Left hindlimb (tissue), 1 donor: Measurements from ENCODE around the gene RXRG.
"Not testable (repeated sequence)": the region's sequence is repeated elsewhere in the genome, so short reads cannot be mapped to it uniquely, and the experiment has no call there.

Source experiments
- DNase-seq: peaks from one replicate; pipeline ENCODE4 v3.0.0-alpha.2; 2018

The RXRG gene

GRCh38 chr1:165444897-165445370, at the start of gene RXRG:
TSS of gene RXRG (minus strand) at chr1:165445126. CDS start at chr1:165444893, 233 bp downstream.
- peak; percentile 67 for DNase-seq

GRCh38 chr1:165492845-165493373, 48.0 kb upstream of the RXRG start:
- no peak for DNase-seq

- no peak for DNase-seq
These were observed 45.2 kb upstream of the RXRG start for GRCh38 chr1:165490175-165490574.

DNA sequence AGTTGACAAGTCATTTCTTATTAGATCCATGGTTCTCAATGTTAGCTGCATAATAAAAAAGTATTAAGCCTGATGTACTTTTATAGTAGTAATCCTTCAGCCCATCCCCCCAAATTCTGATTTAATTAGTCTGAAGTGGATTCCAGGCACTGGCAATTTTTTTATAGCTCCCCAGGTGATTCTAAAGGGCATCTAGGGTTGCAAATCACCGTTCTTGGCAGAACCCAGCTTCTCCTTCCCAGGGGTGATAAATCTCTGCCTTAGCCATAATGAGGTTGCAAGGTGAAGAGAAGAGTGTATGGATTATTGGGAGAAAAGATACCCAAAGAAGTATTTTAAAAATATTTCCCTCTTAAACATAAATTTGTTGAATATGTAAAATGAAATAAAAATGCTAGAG, 43.0 kb upstream of the RXRG start:
- DNase-seq: no peak

DNA sequence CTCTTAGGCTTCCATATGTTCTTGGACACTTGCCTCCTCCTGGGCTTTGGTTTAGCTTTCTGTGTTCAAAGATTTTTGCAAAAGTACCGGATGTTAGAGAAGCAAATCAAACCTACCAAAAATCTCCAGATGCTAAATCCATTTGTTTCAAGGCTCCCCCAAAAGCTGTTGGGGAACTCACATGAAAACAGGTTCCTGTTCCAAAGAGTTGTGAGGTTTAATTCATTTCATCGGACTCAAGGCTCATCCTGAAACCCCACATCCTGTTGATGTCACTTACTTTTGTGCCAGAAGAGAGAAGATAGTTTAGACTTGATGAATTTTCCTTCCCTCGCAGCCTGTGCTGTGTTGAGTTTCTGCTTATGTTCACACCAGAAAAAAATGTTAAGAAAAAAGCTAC, 41.7 kb upstream of the RXRG start:
- DNase-seq: no peak

GRCh38 chr1:165485716-165486115, 40.8 kb upstream of the RXRG start:
- DNase-seq: no peak

- DNase-seq: no peak
These were observed 39.6 kb upstream of the RXRG start for GRCh38 chr1:165484532-165484931.

- DNase-seq: no peak
These were observed 38.5 kb upstream of the RXRG start for GRCh38 chr1:165483412-165483811.

DNA sequence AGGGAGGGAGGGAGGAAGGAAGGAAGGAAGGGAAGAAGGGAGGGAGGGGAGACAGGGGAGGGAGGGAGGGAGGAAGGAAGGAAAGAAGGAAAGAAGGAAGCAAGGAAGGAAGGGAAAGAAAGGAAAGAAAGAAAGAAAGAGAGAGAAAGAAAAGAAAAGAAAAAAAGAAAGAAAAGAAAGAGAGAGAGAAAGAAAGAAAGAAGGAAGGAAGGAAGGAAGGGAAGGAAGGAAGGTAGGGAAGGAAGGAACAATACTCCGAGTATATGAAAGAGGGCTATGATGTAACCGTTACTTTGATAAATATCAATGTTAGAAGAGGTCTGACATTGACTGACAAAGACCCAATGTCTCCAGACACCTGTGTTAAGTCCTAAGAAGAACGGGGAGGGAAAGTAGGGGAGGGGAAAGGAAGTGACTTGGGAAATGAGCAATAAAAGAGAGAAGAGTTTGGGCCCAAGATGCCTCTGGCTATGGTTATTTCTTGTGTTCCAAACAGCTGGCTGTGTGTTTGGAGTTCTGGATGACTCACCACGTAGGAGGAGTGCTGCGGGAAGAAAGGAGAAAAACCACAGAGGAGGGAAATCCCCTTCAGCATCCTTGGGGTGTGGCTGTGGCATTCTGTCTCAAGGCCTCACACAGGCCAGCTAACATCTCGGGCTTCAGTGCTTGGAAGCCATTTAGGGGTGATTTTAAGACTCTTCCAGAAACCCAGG, 37.0 kb upstream of the RXRG start:
- DNase-seq: peak; percentile 51

GRCh38 chr1:165476776-165477175, 31.9 kb upstream of the RXRG start:
- DNase-seq: no peak

GRCh38 chr1:165474196-165474595, 29.3 kb upstream of the RXRG start:
- no peak for DNase-seq

- no peak for DNase-seq
These were observed 28.2 kb upstream of the RXRG start for GRCh38 chr1:165473081-165473480.

- no peak for DNase-seq
These were observed 23.9 kb upstream of the RXRG start for GRCh38 chr1:165468726-165469249.

- DNase-seq: no peak
These were observed 23.3 kb upstream of the RXRG start for GRCh38 chr1:165468253-165468652.

GRCh38 chr1:165467706-165468105, 22.8 kb upstream of the RXRG start:
- no peak for DNase-seq

- no peak for DNase-seq
These were observed 19.1 kb upstream of the RXRG start for GRCh38 chr1:165463978-165464377.

DNA sequence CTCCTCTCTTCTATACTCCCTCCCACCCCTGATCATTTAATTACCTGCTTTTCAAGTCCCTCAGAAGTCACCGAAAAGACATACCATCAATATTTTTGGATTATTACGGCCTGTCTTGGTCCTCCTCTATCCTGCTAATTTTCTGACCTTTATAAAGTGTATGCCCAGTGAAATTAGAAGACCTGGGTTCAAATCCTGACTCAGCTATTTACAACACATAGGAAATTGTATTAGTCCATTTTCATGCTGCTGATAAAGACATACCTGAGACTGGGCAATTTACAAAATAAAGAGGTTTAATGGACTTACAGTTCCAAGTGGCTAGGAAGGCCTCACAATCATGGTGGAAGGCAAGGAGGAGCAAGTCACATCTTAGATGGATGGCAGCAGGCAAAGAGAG, 14.8 kb upstream of the RXRG start:
- DNase-seq: not testable (repeated sequence)

DNA sequence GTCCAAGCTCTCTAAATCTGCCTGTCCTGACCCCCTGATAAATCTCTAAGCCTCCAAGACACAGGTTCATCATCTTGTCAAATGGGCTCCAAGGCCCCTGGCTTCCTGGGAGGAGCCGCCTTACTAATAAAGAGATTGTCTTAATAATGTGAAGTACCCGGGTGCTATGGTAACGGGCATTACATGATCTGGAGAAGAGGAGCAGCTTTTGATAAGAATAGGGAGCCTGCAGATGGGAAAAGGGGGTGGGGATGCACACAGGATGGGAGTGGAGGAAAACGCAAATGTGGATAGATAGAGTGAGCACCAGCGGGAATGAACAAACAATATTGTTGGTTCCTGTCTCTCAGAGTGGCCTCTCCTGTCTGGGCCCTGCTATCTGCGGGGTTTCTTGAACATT, 11.9 kb upstream of the RXRG start:
- no peak for DNase-seq

- no peak for DNase-seq
These were observed 11.2 kb upstream of the RXRG start for GRCh38 chr1:165456114-165456513.

DNA sequence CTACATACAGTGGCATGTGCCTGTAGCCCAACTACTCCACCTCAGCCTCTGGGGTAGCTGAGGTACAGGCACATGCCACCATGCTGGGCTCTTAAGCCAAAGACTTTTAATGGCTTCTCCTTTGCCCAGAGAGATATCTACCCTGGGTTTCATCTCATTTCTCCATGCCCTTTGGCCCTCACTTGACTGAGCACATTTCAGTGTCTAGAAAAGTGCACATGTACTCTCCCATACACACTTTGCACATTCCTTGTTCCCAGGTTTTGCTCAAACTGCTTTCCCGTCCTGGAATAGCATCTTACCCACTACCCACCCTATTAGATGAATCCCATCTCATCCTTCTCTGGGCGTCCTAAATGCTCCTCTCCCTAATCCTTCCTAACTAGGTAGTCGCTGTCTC, 10.2 kb upstream of the RXRG start:
- DNase-seq: no peak

- DNase-seq: no peak
These were observed 9.2 kb upstream of the RXRG start for GRCh38 chr1:165454091-165454610.

- DNase-seq: peak; percentile 47
These were observed 7.6 kb upstream of the RXRG start for GRCh38 chr1:165452336-165453130.

DNA sequence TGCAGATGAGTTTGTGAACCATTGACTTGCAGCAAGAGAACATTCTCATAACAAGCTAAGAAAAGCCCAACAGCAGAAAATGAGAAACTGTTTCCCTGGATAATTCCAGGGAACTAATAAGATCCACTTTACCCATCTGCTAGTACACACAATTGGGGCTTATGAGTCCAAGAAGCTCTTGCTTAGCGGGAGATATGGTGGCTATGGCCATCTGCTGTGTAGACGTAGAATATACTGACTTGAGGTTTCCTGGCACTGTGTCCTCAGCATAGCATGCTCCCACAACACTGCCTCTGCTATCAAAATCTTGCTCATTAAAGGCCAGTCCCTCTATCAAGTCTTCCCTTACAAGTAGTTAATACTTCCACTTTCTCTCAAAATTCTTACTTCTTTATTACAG, 6.8 kb upstream of the RXRG start:
- DNase-seq: no peak

DNA sequence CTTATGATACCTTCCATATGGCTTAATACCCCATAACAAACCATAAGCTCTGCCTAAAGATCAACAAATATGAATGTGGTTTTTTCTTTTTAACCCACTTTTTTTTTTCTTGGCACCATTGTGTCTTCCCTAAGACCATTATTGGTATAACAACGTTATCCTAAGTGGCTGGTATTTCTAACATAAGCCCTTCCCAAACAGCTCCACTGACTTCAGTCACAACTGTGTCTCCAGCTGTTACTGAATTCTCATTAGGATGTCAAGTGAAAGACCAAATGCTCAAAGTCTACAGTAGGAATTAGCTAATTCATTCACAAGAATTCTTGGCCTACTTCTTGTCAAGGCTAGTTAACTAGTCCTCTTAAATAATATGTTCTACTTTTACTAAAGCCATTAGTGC, 4.2 kb upstream of the RXRG start:
- no peak for DNase-seq
